KOPT-K1 (cell line): Measurements from ENCODE around the gene ROR2.

Experiments
- H3K27ac ChIP-seq: fragments of 200-600 bp; sonication (generic); 2 replicates; pipeline ENCODE4 v1.5.1; 2016; ENCODE audit warnings: antibody characterized with exemption, mild to moderate bottlenecking, low read depth, low read length; ENCODE audit not compliant: poor library complexity, severe bottlenecking
- H3K36me3 ChIP-seq: fragments of 200-600 bp; sonication (generic); 2 replicates; pipeline ENCODE4 v1.5.1; 2017; ENCODE audit warnings: antibody characterized with exemption, mild to moderate bottlenecking, low read length, moderate library complexity; ENCODE audit not compliant: insufficient read depth
- H3K9me3 ChIP-seq: fragments of 200-600 bp; sonication (generic); 2 replicates; pipeline ENCODE4 v1.5.1; 2017; ENCODE audit warnings: antibody characterized with exemption, low read length, mild to moderate bottlenecking; ENCODE audit not compliant: insufficient read depth, poor library complexity, severe bottlenecking

The ROR2 gene

DNA sequence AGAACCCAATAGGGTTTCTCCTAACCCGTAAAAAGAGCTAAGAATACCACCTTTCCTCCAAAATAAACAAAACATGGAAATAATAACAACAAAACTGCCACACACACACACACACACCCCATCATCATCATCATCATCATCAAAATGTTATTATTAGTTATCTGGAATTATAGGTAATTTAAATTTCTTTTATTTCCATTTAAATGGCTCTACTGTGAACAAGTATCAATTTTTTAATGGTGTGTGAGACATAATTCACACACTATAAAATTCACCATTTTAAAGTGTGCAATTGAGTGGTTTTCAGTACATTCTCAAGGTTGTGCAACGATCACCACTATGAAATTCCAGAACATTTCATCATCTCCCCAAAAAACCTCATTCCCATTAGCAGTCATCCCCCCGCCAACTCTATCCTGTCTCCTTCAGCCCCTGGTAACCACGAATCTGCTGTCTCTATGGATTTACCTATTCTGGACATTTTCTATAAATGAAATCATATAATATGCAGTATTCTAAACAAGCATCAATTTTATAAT lies 172.7 kb downstream of the ROR2 start:
- no peaks in the 10 kb centered on the region for H3K9me3 ChIP-seq
- no peaks in the 10 kb centered on the region for H3K36me3 ChIP-seq
- no peak overlapping the region for H3K27ac ChIP-seq

DNA sequence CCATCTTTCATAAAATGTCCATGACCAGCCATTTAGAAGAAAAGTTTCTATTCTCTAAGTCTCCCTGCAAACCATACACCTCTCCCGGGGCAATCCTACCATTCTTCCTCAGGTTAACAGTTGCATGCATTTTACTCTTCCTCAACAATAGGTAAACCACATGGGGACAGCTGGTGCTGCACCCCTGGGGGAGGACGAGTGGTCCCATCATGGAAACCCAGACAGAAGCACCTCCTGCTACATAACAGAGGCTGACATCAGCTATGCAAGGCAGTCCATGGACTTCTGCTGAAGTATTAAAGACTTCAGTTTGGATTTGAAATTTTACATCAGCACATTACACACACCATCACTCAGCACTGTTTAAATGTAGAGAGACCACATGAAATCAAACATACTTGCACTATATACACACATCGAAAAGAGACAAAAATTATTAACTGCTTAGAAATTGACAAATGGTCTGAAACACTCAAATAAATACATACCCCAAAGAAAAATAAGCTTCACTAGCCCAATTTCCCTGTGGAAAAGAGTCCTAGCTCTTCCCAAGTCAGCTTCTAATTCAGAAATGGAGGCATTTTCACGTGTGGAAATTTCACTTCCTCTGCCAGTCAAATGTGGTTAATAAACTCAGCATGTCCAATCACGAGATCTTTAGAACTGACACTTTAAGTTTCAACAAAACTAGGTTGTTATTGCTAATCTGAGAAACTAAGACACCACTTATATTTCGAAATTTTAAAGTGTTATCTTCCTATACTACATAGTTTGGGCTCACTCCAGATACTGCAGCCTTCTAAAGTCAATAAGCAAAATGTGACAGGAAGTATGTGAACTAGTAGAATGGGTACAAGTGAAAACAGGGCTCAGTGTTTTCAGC lies 173.4 kb downstream of the ROR2 start:
- no peaks in the 10 kb centered on the region for H3K36me3 ChIP-seq
- no peak overlapping the region for H3K27ac ChIP-seq
- H3K9me3 ChIP-seq, result no peaks in the 10 kb centered on the region

DNA sequence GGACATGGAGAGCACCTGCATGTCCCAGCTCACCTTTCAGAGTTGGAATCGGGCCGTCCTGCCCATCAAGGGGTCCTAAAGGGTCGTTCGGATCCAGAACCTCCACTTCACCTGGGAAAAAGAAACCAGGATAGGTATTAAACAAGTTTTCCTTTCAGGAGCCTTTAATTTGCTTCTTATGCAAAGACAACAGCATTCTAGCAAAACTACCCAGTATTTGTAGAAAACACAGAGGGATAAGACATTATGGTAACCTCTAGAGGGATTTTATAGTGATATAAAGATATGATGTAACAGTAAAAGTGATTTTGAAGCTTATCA lies 174.4 kb downstream of the ROR2 start:
- no peak overlapping the region for H3K27ac ChIP-seq
- no peaks in the 10 kb centered on the region for H3K9me3 ChIP-seq
- H3K36me3 ChIP-seq, result no peaks in the 10 kb centered on the region

DNA sequence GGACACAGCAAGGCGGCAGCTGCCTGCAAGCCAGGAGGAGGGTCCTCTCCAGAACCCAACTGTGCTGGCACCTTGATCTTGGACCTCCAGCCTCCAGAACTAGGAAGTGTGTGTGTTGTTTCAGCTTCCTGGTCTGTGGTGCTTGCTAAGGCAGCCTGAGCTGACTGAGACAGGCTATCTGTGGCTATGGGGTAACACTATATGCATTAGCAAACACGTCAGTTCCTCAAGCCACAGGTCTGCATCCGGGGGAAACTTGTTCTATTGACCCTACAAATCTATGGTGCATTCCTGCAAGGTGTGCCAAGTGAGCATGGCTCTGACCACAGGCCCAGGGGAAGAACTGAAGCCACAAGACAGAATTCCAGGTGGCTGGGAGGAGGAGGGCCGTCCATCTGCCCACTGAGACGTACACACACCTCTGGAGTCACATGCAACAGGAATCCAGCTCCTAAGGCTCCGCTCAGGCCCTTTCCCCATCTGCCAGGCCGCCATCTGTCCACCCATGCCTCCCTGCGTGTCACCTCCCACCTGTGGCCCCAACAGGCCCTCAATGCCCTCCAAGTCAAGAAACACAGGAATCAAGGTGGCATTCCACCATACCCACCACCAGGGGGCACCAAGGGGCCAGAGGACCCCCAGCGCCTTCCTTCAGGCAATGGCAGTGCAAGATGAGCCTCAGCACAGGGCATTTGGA lies 174.9 kb downstream of the ROR2 start:
- Histone ChIP-seq H3K9me3 (no peaks in the 10 kb centered on the region), H3K27ac (no peak overlapping the region), H3K36me3 (no peaks in the 10 kb centered on the region)

DNA sequence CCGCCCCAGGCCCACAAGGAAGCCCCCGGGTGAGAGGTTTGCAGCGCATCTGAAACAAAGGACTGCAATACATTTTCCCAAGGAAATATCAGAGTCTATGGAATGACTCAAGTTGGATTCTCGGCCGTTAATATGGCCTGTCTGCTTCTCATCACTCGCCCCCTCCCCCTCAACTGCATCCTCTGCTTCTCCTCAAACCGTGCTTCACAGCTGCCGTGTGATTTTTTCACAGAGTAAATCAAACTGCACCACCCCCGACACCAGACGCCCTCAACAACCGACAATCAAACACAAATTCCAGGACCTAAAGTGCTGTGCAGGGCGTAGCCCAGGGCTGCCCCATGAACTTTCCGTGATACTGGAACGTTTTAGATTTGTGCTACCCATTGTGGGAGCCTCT lies 176.9 kb downstream of the ROR2 start:
- no peak overlapping the region for H3K27ac ChIP-seq
- no peaks in the 10 kb centered on the region for H3K9me3 ChIP-seq
- H3K36me3 ChIP-seq, result no peaks in the 10 kb centered on the region

DNA sequence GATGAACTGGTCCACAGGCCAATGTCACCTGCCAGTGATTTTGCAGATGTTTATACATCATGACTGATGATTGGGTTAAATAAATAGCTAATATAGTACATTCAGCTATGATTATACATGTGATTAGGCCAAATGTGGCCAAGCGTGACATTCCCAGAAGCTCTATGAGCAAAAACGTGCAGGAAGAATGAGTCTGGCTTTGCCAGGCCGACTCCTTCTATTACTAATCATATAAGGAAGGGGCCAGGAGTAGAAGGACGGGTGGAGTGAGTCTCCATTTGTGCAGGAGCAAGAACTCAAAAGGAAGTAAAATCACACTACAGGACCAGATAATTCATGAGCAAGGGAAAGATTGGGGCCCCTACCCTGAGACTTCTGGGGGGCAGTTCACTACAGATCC lies 178.2 kb downstream of the ROR2 start:
- Histone ChIP-seq H3K27ac (no peak overlapping the region), H3K36me3 (no peaks in the 10 kb centered on the region), H3K9me3 (no peaks in the 10 kb centered on the region)

DNA sequence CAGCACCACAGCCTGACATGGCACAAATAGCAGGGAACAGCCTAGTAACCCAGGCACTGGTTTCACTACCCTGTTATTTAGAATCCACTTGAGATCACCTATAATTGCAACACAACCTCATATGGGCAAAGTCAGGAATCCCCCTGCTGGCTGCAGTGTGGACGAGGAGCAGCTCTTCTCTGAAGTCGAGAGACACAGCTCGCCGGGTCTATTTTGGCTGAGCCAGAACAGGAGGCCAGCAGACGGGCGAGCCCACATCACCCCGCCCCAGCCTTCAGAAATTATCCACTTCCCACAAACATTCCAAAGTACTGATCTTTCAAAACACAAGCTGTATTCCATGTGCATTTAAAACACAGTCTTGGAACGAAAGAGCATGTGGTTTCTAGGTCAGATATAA lies 179.0 kb downstream of the ROR2 start:
- Histone ChIP-seq H3K27ac (no peak overlapping the region), H3K9me3 (peaks cover 3% of the 10 kb centered on the region), H3K36me3 (no peaks in the 10 kb centered on the region)

DNA sequence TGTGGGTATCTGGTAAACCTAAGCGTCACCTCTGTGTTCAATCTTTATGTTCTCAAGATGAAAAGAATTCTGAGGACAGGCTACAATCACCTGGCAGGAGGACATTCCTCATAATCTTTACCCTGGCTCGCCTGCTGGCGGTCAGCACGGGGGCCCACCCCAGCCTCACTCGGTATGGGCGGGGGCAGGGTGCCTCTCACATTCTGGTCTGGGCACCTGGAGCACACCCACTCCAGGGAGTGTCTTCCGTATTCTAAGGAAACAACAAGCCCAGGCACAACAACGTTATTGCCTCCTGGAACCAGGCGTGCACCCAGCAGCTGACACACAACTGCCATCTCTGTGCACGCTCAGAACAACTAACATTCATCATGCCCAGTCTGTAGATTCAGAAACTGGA lies 179.8 kb downstream of the ROR2 start:
- Histone ChIP-seq H3K27ac (no peak overlapping the region), H3K36me3 (no peaks in the 10 kb centered on the region), H3K9me3 (peaks cover 11% of the 10 kb centered on the region)

DNA sequence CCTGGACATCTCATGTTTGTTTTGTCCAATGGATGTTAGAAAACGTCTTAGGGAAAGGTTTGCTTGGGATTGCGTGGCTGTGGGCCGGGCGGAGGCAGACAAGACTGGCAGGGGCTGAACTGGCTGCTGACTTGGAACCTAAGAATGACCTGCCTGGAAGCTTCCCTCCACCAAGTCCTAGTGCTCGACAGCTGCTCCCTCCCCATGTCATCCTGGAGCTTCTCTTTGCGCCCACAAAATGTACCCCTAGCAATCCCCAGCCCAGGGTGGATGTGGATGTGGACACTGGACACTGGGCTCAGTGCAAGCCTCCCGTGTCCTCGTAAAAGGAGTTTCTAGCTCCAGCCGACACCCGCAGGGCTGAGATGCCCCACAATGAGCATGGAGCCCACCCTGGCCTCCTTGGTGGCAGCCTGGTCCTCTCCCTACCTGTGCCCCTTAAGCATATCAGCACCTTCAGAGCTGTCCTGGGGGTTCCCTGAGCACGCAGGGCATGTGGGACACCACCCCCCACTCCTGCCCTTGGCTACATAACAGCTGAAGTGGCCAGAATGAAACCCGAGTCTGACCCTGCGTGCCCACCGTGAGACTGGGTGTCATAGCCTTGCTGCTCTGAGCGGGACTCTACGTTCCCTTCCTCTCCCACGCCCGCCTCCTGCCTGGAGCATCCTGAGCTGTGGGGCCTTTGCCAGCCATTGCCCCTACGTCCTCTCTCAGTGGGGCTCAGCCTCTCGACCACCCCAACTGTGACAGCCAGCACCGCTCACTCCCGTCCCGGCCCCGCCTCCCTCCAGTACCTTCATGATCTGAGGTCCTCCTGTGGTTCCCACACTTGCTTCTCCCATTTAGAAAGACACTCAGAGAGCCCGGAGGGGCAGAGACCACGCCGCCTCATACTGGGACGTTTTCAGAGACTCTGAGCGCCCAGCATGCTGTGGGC lies 180.8 kb downstream of the ROR2 start:
- Histone ChIP-seq H3K27ac (no peak overlapping the region), H3K9me3 (peaks cover 20% of the 10 kb centered on the region), H3K36me3 (no peaks in the 10 kb centered on the region)

DNA sequence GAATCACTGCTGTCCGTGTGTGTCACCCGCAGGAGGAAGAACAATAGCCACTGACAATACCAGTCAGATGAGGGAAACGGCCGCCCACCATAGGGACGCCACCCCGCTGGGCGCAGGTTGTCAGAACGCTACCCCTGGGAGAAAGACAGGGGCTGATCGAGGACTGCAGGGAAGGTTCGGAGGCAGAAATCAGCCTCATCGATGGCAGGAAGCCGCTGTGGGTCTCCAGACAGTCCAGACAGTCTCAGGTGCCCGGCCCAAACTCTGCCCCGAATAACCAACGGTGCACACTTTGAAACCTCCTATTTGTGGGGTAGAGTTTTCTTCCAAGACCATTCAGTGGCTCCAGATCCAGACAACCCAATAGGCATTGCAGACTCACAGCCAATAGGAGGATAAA lies 181.5 kb downstream of the ROR2 start:
- no peak overlapping the region for H3K27ac ChIP-seq
- no peaks in the 10 kb centered on the region for H3K36me3 ChIP-seq
- H3K9me3 ChIP-seq, result peaks cover 20% of the 10 kb centered on the region

DNA sequence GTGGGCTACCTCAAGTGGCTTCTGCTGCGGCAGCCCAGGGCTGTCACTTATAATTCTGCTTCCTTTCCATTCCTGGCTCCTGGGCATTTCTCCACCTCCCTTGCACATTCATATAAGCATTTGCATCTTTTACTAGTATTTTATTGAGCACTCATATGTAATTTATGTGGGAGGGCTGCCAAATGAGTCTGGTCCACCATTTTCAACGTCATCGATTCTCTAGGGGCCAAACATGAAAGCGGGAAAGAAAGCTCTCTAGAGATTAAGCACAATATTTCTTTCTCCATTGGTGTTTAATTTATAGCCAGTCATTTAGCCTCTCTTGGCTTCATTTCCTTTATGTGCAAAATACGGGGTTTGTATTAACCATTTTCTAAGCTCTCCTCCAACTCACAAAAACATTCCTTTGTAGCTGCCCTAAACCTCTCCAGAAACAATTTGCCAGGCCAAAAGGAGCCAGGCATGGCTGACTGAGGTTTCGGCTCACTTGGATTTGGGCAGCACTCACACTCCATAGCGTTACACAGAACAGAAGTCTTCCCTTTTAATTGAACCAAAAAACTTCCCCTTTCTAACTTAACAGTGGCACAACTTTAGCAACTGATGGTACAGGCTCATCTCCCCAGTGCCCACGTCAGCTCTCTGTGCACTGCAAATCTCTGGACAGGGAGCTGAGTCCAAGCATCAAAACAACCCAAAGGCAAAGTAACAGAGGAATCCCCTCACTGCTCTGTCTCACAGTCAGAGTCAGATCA lies 183.5 kb downstream of the ROR2 start:
- H3K9me3 ChIP-seq, result peaks cover 20% of the 10 kb centered on the region
- H3K27ac ChIP-seq, result no peak overlapping the region
- H3K36me3 ChIP-seq, result no peaks in the 10 kb centered on the region

DNA sequence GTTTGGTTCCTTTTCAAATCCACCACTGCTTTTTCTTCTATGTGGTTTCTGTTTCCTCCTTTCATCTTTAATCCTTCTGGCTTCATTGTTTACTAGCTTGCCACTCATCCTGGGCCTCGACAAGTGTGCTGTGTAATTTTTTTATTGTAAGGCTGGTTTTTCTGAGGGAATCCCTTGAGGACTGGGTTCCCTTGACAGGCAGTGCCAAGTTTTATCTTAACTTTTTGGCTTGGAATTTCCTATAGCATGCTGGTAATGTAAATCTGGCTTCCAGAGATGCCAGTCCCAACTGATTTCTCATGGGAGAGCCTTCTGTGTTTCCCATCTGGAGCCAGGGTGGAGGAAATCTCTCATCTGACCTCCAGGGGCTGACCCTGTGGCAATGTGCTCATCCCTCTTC lies 184.7 kb downstream of the ROR2 start:
- Histone ChIP-seq H3K9me3 (peaks cover 20% of the 10 kb centered on the region), H3K27ac (no peak overlapping the region), H3K36me3 (no peaks in the 10 kb centered on the region)

DNA sequence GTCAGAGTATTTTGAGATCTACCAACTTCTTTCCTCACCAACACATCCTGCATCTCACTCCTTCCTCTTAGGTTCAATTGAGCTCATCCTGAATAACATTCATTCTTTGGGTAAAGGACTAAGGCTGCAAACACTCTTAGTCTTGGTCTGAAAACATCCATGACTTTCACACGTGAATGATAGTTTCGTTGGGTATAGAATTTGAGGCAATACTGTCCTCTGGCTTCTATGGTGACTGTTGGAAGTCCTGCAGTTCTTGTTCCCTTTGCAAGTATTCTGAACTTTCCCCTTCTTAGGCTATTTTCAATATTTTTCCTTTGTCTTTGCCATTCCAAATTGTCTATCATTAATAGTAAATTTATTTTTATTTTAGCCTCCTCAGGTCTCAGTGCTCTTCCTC lies 185.4 kb downstream of the ROR2 start:
- no peak overlapping the region for H3K27ac ChIP-seq
- H3K36me3 ChIP-seq, result no peaks in the 10 kb centered on the region
- H3K9me3 ChIP-seq, result peaks cover 20% of the 10 kb centered on the region

DNA sequence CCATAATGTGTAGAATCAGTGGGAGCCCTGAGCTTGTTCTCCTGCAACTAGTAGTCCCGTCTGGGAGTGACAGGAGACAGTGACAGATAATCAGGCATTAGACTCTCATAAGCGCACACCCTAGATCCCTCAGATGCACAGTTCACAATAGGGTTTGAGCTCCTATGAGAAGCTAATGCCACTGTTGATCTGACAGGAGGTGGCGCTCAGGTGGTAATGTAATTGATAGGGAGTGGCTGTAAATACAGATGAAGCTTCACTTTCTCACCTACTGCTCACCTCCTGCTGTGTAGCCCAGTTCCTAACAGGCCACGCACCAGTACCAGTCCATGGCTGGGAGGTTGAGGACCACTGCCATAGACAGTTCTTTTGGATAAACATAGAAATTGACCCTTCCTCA lies 188.7 kb downstream of the ROR2 start:
- Histone ChIP-seq H3K9me3 (peaks cover 20% of the 10 kb centered on the region), H3K27ac (no peak overlapping the region), H3K36me3 (no peaks in the 10 kb centered on the region)
